ENCODE results near the gene COX4I1. TPM values are rescaled to one million over a fixed set of nuclear protein-coding genes. Genes with fewer than 3 reads are reported as not detected.
A peak's percentile ranks its signal among the peaks of the same experiment; 100 is the strongest.

The COX4I1 gene
- total RNA-seq, 1 donor from 2014 or later = 349 TPM

DNA sequence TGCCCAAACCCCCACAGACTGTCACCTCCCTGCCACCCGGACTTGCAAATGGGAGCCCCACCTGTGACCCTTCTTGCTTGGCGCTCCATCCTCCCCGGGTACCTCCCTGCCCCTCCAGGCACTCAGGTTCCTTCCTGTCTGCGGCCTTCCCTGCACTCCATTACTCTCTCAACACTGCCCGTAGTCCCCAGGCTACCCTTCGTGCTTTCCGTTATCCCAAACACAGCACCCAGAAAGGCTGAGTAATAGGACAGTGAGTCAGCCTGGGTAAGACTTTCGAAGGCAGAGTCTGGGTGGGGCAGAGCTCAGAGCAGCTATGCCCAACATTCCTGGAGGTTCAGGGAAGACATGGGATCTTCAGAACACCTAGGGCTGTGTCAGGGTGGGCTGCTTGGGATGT is 32.0 kb upstream of the COX4I1 start:
- DNase-seq (ENCODE audit: low read depth) = peak; percentile 82

DNA sequence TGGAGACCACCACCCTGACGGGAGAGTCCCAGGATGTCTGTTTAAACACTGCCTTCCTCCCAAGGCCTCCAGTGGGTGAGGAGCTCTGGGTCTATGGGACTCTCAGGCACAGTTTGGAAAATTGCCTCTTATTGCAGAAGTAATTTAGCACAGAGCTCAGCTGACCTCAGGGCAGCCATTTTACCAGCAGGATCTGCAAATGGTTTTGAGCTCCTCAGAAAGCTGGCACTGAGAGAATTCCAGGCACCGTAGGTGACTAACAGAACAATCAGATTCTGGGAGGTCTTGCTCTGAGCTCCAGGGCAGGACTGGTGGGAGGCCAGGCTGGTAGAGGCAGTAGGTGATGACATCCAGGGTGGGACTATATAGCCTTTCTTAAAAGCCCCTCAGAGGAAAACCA is 31.3 kb upstream of the COX4I1 start:
- DNase-seq (ENCODE audit: low read depth) = no peak

DNA sequence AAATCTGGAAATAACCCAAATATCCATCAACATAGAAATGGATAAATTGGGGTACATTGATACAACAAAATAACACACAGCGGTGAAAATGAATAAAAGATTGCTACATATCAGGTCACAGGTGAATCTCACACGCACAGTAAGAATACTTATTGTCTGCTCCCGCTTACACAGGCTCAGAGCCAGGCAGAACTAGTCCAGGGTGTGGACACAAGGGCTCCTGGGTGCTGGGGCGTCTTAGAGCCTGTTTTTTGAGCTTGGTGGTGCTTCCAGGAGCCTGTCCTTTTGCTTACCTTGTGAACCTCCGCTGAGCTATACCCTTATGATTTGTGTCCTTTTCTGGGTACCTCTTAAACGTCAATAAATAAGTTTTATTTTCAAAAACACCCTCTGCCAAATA is 28.8 kb upstream of the COX4I1 start:
- no peak for DNase-seq (ENCODE audit: low read depth)

DNA sequence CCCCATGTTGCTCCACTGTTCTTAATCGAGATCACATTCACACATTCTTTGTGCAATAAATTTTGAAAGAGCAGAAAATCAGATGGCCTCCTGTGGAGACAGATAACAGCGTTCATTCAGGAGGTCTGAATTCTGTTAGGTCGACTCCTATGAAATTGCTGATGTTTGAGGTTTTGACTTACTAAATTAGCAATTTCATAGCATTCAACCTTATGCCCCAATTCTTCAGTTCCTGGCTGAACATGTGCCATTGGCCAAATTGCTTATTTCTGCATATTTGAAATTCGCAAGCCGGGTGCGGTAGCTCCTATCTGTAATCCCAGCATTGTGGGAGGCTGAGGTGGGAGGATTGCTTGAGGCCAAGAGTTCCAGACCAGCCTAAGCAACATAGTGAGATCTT is 26.5 kb upstream of the COX4I1 start:
- no peak for DNase-seq (ENCODE audit: low read depth)

DNA sequence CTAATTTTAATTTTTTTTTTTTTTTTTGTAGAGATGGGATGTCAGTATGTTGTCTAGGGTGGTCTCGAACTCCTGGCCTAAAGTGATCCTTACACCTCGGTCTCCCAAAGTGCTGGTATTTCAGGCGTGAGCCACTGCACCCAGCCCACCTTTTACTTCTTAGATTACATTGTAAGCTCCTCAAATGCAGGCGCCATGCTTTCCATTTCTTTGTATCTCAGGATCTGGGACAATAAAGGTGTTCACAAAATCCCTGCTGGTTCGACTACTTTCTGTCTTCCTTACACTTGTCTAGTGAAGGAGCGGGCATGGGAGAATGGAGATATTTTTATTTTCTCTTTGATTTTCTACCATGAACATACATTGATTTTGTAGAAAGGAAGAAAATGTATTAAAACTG is 25.4 kb upstream of the COX4I1 start:
- DNase-seq (ENCODE audit: low read depth) = no peak

DNA sequence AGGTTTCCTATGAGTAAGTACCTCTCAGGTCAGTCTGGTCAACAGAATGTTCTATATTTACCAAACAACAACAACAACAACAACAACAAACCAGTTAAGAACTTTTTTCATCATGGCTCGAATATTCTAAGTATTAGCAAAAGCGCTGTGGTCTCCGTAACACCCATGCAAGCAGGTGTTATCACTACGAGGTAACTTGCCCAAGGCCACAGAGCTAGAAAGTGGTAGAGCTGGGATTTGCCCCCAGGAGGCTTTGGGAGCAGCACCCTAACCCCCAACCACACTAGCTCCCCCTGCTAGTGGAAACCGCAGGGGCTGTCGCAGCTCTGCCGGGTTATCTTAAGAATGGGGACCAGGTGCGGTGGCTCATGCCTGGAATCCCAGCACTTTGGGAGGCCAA is 24.7 kb upstream of the COX4I1 start:
- no peak for DNase-seq (ENCODE audit: low read depth)

DNA sequence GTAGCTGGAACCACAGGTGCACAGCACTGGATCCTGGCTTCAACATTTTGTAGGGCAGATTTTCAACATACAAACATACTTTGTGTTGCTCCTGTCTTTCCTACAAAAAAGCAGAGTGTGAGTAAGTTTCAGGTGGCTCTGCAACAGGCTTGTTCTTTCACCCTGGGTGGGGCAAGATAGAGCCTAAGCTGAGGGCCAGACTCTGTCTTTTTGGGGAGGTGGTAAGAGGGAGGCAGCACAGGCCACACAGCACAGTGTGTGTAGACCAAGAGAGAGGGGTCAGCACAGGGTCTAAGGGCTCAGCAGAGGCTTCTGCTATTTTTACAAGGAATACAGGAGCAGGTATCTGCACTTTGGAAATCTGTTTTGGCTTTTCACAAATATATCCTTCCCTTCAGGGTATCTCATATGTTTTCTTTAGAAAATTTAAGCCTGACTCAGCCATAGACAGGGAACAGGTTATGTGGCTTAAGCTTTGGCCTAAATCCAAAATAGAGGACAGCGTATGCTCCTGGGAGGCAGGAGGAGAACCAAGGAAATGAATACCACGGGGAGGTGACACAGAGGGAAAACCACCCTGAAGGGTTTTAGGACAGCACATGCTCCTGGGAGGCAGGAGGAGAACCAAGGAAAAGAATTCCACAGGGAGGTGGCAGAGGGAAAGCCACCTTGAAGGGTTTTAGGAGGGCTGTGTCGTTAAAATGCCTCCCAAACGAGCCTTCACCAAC is 21.7 kb upstream of the COX4I1 start:
- peak; percentile 57 for DNase-seq (ENCODE audit: low read depth)

DNA sequence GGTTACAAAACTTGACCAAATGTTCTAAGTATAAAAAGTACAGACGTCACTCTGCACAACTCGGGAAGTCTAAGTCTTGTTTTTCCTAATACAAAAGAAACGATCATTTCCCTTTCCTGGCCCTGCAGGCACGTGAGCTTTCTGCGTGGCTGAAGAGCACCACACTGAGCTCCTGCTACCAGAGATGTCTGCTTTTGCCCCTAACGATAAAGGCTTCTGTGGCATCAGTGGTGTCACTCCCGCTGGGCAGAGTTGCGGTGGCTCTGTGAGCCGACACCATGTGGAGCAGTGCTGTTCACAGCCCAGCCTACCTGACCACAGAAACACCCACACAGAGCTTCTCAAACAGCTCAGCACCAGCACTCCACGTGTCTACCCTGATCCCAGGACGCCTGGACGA is 20.6 kb upstream of the COX4I1 start:
- DNase-seq (ENCODE audit: low read depth) = no peak

DNA sequence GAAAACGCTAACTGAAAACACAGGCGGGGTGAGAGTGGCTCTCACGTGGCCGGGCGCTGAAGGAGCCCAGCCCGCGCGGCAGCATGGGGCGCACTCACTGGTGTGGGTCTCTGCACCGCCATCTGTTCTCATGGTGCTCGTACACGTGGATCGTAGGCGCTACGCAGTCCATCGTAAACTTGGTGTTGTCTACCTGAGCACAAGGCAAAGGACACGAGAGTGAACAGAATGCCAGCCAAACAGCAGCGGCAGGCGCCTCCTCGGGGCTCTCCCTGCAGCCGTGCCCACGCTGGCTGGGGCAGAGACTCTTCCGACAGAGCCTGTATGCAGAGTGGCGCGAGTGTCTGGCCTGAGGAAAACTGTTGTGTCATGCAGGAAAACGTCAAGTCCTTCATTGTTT is 19.2 kb upstream of the COX4I1 start:
- no peak for DNase-seq (ENCODE audit: low read depth)

DNA sequence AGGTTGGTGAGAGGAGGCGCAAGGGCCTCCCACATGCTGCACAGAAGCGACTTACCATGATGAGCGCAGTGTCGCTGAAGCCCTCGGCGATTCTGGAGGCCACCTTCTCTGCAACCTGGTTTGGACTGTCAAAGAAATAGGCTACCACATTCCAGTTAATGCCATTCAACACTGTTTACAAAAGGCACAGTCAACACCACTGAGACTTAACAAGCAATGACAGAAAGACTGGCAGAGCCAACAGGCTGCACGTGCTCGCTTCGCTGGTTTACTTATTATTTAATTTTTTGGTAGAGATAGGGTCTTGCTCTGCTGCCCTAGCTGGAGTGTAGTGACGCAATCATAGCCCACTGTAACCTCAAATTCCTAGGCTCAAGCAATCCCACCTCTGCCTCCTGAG is 18.3 kb upstream of the COX4I1 start:
- no peak for DNase-seq (ENCODE audit: low read depth)

DNA sequence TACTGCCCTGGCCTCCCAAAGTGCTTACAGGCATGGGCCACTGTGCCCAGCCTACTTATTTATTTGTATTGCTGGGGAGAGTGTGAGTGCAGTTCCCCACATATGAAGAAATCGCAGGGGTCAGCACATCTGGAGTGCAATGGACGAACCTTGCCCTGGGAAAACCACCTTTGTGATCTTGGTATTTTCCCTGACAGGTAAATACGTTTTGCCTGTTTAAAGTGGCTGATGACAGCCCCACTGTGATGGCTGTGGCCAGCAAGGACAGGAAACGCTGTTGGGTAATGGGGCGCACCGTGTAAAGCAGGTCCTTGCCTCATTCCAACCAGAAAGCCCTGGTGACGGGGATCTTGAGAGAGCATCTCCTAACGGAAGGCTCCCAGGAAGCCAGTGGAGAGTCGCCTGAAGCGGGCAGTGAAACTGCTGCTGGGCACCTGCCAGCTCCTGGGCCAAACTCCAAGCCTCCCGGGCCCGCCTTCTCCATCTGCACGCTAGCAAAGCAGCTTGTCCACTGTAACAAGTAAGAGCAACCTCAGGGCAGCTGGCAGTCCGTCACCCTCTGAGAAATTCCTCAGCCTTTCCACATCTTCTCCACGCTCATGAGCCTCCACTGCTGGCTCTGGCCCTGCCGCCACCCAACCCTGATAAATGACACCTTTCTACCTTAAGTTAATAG is 17.7 kb upstream of the COX4I1 start:
- DNase-seq (ENCODE audit: low read depth) = no peak

DNA sequence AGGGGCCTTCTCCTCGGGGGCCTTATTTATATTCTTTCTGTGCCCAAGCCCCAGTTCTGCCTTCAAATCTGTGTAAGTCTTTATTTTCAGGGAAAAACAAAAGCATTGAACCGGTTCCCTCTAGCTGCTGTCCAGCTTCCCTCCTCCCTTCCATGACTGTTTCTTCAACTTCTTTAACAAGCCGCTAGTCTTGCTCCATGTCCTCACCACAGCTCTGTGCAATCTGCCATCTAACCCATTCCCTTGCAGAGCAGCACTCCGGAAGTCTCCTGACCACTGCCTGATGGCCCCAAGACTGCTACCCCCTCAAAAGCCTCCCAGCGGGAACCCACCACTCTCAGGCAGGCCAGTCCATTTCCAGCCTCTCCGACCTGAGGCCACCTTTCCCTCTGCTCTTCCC is 17.0 kb upstream of the COX4I1 start:
- no peak for DNase-seq (ENCODE audit: low read depth)

DNA sequence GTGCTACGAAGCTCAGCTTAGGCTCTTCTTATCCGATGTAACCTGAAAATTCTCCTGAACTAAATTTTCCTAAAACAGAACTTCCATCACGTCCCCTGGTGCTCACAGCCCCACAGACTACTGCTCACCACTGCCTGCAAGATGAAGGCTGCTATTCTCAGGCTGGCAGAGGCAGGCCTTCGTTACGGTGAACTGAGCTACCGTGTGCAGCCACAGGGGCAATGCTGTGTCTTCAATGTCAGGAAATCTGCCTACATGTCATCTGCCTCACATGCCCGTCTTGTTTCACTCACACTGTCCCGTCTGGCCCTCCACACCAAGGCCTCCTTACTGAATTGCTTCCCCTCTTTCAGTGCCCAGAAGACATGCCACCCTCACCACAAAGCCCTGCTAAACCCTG is 16.1 kb upstream of the COX4I1 start:
- no peak for DNase-seq (ENCODE audit: low read depth)

DNA sequence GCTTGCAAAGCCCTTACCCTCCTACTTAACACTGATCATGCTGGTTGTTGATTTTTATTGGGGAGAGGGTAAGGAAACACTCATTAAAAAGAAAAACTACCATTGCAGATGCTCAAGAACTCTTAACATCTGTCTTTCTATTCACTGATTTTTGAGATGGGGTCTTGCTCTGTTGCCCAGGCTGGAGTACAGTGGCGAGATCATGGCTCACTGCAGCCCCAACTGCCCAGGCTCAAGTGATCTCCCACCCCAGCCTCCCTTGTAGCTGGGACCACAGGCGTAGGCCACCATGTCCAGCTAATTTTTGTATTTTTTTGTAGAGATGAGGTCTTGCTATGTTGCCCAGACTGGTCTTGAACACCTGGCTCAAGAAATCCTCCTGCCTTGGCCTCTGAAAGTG is 14.7 kb upstream of the COX4I1 start:
- DNase-seq (ENCODE audit: low read depth) = no peak

DNA sequence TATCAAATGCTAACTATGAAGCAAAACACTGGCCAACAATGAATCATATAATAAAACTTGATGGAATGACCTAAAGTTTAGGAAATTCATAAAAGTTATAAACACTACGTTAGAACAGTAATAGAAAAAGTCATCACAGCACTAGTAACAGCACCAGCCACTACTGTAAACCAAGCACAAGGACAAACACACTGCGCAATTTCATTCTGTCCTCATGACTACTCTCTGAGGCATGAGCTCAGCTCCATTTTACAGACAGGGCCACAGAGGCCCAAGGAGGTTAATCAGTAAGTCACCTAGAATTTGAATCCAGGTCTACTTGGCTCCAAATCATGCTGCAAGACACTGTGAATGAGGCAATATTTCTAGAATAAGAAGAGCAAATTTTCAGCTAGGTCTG is 13.6 kb upstream of the COX4I1 start:
- DNase-seq (ENCODE audit: low read depth) = no peak

DNA sequence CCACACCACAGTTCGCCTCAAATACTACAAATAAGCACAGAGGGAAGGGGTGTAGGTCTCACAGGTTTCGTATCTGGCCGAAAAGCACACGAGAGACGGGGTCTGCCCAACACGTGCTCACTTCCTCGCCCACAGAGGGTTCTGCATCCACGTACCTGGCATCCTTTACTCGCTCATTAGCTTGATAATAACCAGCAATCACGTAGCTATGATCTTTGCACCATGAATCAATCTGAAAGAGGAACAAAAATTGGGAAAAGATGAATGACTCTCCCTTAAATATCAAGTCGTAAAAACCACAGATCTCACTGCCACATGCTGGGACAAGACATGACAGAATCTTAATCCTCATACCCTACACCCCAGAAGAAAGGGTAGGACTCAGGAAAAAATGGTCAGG is 10.7 kb upstream of the COX4I1 start:
- no peak for DNase-seq (ENCODE audit: low read depth)

DNA sequence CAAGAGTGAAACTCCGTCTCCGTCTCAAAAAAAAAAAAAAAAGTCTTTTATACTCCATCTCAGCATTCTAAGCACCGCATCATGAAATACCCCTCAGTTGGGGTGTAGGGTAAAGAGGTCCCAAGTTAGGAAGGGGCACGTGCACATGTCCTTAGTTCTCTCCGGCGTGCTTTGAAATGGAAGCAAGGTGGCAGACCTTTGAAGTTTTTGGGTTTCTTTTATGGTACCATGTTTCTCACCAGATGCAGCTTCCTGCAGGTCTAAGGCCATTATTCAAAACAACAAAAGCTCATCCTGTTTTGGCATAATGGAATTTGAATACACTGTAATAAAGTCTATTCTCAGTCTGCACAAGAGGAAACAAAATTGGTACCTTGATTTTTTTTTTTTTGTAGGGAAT is 9.7 kb upstream of the COX4I1 start:
- DNase-seq (ENCODE audit: low read depth) = no peak

DNA sequence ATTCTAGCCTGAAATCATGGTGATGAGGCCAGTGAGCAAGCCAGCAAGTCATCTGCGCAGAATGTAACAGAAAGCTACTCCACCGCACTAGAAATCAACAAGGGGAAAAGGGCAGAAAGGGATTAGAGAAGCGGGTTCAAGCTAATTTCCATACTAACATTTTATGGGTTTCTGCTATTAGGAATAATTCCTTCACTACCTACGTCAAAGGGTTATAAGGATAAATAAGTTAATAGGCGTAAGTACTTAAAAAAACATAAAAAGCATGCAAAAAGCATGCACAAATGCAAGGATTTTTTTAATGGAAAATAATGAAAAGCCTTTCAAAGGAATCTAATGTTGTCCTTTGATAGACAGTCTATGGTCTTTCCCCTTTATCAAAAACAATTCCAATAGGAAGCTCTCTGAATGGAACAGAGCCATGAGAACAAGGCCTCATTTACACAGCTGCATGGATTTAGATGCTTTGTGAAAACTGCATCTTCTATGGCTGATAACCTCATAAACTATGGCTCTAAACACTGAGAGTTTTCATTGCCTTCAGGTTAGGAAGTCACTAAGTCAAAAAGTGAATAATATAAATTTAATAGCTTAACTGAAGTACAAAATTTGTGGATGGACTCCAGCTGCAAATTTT is 5.7 kb upstream of the COX4I1 start:
- DNase-seq (ENCODE audit: low read depth) = no peak

DNA sequence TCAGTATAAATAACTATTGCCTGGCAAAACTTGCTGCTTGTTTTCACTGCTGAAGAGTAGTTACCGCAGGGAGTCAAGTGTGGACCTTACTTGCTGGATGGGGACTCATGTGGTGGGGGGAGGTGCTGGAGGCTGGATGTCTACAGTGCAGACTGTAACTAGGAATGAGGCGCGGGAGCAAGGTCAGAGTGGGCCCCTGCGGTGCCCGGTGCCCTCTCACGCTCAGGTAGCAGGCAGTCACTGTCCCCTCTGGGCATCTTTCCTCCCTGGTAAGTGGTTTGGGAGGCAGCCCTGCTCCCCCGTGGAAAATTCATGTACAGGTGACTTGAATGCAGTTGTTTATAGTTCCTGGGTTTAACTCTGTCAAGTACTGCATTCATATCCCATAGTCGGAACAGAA is 4.8 kb upstream of the COX4I1 start:
- no peak for DNase-seq (ENCODE audit: low read depth)

DNA sequence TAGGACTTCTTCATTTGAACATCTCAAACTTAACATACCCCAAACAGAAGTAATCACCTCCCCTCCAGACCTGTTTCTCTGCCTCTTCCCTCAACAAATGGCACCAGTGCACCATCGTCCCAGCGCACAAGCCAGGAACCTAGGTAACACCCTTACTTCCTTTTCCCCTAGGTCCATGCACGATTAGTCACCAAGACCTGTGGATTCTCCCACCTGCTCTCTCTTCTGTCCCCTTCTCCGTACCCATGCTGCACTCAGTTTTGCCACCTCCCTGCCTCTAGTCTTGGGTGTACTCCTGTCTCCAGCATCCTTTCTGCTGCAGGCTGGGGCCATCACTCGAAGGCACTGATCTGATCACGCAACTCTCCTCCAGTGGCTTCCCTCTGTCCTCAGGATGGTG is 3.3 kb upstream of the COX4I1 start:
- DNase-seq (ENCODE audit: low read depth) = no peak

DNA sequence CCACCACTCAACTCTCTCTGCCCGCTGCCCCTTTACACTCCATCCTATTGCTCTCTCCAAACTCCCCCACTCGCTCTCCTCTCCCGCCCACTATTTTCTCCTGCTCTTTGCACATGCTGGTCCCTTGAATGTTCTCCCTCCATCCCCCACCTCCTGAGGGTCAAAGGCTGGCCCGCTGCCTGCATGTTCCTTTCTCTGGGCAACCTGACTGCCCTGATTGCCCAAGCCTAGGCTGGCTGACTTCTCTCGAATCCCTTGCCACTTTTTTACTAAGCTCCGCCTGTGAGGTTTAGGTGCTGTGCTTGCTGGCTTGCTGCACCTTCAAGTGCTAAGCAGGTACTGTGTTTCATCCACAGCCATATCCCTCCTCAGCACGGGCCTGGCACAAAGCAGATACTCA is 2.9 kb upstream of the COX4I1 start:
- DNase-seq (ENCODE audit: low read depth) = no peak

DNA sequence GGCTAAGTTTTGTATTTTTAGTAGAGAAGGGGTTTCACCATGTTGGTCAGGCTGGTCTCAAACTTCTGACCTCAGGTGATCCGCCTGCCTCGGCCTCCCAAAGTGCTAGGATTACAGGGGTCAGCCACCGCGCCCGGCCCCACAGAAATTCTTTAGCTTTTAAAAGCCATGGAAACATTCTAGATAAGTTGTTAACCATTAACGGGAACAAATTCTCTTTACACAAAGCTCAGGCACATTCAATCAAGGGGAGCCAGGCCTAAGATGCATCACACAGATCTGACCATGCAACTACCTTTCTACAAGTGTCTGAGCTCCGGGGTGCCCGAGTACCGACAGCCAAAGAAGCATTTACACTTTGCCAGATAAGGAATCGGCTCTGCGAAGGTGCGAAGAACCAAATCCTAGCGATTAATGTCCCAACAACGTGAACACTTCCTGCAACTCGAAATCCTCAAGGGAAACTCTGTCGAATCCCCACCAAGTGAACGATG is 1.2 kb upstream of the COX4I1 start:
- peak; percentile 30 for DNase-seq (ENCODE audit: low read depth)

DNA sequence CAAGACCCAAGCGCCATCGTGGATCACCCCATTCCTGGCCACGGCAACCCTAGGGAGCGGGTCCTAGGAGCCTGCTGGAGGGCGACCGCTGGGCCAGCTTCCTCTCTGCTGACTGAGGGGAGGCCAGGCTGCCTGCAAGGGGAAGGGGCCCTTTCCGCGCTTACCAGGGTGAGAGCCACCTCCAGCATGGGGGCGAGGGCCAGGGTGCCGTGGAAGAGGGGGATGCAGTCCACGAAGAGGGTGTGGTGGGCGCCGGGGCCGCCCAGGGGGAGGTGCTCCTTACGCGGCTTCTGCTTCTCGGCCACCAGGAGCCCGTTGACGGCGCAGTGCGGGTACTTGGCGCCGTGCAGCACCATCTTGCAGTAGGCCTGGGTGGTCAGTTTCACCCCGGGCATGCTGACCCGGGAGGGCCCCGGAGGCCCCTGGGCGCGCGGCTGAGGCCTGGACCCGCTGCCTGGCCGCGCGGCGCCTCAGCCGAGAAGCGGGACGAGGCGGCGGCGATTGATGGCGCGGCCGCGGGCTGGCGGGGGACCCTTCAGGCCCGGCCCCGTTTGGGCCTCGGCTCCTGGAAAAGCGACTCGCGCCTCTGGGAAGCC is 496 bp upstream of the COX4I1 start:
- DNase-seq (ENCODE audit: low read depth) = no peak

Data from renal cortical epithelial cell (primary cell).